KBM-7 (cell line): ENCODE data around the gene INTU.
"Not testable (repeated sequence)": the region's sequence is repeated elsewhere in the genome, so short reads cannot be mapped to it uniquely, and the experiment has no call there.

ENCODE experiments used
- DNase-seq: peaks from one replicate; pipeline ENCODE4 v3.0.0-alpha.2; 2015
- in situ Hi-C: fragments of 300-500 bp; cut with MboI; formaldehyde crosslinking; loops from 2 replicates; pipeline ENCODE4 v1.14.3; 2020; ENCODE audit warnings: low sequenced_read_pairs, low pct_unique_long_range_greater_than_20kb, mixed read lengths

Gene INTU

DNA sequence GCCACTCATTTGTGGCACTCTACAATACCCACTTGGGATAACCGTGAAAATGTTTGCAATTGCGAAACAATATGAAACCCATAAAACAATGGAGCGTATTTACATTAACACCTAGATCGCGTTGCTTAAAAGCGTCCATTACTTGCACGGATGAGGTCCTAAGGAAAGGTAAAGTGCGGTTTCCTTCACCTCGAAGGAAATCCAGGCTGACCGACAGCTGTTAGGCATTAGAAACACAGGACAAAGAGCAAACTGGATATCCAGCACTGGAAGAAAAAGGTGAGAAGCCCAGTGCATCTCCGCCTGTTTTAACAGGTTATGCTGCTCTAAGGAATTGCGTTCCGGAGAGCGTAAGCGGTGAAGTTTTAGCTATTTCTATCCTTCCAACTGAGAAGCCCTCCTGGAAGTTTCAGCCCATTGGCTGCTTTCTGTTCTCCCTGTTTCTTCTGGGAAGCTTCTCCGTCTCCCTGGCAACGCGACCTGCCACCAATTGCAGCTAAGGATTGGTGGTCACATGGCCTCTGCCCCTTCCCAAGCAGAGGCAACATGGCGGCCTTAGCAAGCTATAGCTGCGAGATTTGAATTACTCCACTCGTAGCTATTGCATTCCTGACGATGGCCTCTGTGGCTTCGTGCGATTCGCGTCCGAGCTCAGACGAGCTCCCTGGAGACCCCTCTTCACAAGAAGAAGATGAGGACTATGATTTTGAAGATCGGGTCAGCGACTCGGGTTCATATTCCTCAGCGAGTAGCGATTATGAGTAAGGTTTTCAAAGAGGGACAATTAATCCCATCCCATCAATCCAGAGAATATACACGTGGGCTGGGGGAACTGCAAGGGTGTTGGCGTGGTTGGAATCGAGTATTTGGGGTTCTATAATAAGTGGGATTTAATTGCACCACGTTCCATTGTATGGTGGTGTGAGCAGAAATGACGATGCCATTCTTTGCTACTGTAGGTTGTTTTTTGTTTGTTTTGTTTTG lies at the start of gene INTU:
Gene INTU (plus strand): TSS at position 538 of the 984 bp plus-strand sequence. CDS start 78 bp downstream, at position 616.
- in situ Hi-C loops = no loop called here
- peak; percentile 94 for DNase-seq

DNA sequence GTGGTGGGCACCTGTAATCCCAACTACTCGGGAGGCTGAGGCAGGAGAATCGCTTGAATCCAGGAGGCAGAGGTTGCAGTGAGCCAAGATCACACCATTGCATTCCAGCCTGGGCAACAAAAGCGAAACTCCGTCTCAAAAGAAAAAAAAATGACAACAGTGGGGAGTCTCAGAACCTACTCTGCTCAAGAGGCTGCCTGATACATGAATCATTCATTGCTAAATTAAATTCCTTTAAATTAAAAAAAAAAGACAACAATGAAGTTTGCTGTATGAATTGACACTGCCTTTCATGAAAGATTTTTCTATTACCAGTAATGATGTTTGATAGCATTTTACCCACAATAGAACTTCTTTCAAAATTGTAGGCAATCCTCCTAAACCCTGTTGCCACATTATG lies 46.3 kb upstream of the INTU start:
- DNase-seq, in situ Hi-C loops: not testable (repeated sequence)

DNA sequence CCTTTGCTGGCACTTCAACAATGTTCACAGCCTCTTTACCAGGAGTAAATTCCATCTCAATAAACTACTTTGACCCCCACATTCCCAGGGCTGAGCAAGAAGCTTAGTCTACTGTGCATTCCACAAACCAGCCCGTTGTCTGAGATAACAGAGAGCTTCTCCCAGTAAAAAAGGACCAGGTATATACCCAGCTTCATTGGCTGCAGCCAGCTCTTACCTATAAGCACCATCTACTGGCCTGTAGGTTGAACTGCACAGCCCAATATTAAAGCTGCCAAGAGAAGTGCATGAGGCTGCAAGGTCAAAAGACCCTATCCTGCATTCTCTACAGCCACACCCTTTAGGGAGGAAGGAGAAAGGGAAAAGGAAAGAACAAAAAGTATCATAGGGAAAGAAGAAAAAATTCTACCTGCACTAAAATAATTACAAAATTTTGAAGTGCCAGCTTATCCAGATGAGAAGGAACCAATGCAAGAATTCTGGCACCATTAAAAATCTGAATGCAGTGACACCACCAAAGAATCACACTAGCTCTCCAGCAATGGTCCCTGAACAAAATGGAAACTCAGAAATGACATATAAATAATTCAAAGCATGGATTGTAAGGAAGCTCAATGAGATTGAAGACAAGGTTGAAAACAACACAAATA lies 45.7 kb upstream of the INTU start:
- peak; percentile 41 for DNase-seq
- in situ Hi-C loops = no loop called here

DNA sequence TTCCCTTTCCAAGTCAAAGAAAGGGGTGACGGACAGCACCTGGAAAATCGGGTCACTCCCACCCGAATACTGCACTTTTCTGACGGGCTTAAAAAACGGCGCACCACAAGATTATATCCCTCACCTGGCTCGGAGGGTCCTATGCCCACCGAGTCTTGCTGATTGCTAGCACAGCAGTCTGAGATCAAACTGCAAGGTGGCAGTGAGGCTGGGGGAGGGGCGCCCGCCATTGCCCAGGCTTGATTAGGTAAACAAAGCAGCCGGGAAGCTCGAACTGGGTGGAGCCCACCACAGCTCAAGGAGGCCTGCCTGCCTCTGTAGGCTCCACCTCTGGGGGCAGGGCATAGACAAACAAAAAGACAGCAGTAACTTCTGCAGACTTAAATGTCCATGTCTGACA lies 43.6 kb upstream of the INTU start:
- in situ Hi-C loops, DNase-seq: not testable (repeated sequence)

DNA sequence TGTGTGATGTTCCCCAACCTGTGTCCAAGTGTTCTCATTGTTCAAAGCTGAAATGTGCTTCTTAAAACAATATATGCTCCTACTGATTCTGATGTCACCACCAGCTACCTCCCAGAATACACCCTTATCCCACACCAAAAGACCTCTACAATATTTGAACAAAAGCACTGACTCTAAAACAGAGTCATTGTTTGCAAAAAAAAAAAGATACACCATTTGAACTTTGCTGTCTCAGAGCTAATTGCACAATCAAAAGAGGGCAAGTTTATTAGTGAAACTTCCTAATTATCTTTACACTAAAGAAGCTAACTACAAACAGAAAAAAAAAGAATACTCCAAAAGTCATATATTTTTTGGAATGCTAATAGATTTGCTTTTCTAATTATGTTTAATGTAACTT lies 34.1 kb upstream of the INTU start:
- in situ Hi-C loops = no loop called here
- DNase-seq = no peak

DNA sequence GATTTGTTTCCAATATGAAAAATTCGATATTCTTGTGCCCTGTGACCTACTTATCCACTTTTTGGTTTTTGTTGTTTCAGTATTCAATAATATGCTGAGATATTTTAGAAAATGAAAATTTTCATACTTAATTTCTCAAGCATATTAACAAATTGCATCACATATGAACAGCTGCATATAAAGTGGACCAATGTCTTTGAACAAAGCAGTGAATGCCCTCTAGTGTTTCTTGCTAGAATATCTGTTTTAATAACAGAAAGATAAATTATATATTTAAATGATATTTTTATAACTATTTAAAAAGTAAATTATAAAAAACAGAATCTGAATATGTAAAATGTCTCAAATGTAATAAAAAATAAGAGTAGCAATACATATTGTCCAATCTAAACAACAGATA lies 31.7 kb upstream of the INTU start:
- DNase-seq = no peak
- in situ Hi-C loops = loop anchor here (25.0 kb wide), 1 partner anchor 136 kb away; the partner anchor contains the start of gene SLC25A31

DNA sequence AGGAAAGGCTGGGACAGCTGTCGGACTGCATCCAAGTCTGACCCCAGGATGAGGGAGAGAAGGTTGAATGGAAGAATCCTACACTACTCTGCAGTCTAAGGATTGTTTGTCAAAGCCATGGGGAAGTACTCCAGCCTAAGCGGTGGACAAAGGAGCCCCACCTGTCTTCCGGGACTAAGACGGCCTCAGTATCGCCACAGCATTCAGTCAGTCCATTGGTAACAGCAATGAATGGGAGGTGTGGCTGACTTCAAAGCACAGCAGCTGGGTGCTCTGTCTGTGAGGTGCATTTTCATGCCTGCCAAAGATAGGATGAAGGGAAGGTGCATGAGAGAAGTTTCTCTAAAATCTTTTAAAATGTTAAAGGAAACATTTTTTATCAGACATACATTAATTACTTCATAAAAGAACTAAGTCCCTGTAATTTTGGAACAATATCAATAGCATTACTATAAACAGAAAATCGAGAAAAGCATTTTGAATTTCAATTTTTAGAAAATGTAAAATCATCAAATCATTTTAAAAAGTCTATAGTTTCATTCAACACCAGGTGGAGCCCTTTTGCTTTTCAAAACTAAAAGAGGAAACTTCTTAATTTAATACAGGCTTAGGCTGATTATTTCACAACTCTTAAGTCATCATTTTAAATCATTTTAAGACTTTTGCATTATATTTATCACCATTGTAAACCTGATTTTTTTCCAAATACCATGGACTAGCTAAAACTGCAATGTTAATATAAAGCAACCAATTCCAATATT lies 27.6 kb upstream of the INTU start:
- DNase-seq = peak; percentile 57
- in situ Hi-C loops = loop anchor here (25.0 kb wide), 1 partner anchor 132 kb away; the partner anchor contains the start of gene SLC25A31

DNA sequence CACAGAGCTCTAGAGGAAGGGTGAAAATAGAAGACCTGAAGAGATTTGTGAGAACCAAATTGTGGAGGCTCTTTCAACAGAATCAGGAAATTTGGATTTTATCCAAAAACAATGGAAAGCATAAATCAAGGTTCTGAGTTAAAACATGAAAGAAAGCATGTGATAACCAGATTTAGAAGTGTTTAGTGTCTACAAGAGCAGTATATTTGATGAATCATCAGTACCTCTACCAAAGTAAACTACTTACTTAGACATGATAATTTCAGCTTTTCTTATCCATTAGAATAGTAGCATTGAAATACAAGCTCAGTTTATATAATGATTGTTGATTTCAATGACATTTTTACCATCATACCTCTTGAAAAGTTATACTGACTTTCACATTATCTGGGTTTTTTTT lies 25.9 kb upstream of the INTU start:
- DNase-seq = no peak
- in situ Hi-C loops = loop anchor here (25.0 kb wide), 1 partner anchor 130 kb away; the partner anchor contains the start of gene SLC25A31

DNA sequence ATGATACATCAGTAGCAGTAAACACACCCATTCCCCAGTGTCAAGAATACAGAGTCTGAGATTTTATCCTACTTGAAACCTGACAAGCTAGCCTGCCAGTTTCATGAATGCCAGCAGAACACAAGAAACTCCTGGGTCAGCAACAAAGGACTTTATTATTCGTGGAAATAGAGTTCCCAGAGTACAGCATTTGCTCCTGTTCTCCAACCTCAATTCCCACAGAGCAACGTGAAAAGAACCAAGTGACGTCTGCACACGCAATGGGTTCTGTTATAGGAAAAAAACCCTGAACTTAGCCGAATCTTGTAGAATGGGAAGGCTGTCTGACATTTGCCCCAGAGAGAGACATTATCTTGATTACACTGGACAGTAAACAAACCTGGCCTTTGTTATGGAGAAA lies 23.3 kb upstream of the INTU start:
- in situ Hi-C loops = loop anchor here (25.0 kb wide), 1 partner anchor 128 kb away; the partner anchor contains the start of gene SLC25A31
- no peak for DNase-seq

DNA sequence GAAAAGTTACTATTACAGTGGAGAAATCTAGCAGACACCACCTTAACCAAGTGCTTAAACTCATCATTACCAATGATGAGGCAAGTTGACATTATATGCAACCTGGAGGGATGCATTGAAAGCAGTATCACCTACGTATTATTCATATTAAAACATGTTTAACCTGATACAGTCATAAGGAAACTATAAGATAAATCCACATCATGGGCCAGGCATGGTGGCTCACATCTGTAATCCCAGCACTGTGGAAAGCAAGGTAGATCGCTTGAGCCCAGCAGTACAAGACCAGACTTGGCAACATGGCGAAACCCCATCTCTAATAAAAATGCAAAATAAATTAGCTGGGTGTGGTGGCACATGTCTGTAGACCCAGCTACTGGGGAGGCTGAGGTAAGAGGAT lies 22.3 kb upstream of the INTU start:
- in situ Hi-C loops = loop anchor here (25.0 kb wide), 1 partner anchor 127 kb away; the partner anchor contains the start of gene SLC25A31
- no peak for DNase-seq

DNA sequence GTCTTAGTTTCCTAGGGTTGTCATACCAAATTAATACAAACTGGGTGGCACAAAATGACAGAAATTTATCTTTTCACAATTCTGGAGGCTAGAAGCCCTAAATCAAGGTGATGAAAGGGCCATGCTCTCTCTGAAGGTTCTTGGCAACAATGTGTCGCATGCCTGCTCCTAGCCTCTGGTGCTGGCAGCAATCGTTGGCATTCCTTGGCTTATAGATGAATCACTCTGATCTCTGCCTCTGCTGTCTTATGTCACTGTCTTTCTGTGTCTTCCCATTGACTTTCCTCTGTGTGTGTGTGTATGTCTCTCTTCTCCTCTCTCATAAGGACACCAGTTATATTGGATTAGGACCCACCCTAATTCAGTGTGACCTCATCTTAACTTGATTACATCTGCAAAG lies 15.9 kb upstream of the INTU start:
- no peak for DNase-seq
- in situ Hi-C loops = loop anchor here (25.0 kb wide), 1 partner anchor 120 kb away; the partner anchor contains the start of gene SLC25A31

DNA sequence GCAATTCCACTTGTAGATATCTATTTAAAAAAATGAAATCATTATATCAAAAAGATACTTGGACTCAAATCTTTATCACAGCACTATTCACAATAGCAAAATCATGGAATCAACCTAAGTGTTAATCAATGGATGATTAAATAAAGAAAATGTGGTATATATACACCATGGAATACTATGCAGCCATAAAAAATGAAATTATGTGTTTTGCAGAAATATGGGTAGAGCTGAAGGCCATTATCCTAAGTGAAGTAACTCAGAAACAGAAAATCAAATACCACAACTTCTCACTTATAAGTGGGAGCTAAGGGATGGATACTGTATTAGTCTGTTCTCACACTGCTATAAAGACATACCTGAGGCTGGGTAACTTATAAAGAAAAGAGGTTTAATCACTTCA lies 14.3 kb upstream of the INTU start:
- in situ Hi-C loops = loop anchor here (25.0 kb wide), 1 partner anchor 119 kb away; the partner anchor contains the start of gene SLC25A31
- DNase-seq = no peak

DNA sequence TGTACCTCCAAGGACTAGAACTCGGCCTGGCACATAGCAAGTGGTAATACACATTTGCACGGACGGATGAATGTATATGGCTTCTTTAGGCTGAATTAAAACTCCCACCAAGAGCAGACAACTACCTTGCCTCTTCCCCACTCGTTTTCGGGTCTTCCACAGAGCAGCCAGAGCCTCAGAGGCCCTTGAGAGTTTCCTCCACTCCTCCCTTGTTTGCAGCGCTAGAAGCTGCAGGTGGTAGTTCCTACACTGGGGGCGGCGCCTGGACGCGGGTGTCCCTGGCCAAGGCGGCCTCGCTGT lies 10.2 kb upstream of the INTU start:
- in situ Hi-C loops = loop anchor here (25.0 kb wide), 1 partner anchor 115 kb away; the partner anchor contains the start of gene SLC25A31
- peak; percentile 81 for DNase-seq

DNA sequence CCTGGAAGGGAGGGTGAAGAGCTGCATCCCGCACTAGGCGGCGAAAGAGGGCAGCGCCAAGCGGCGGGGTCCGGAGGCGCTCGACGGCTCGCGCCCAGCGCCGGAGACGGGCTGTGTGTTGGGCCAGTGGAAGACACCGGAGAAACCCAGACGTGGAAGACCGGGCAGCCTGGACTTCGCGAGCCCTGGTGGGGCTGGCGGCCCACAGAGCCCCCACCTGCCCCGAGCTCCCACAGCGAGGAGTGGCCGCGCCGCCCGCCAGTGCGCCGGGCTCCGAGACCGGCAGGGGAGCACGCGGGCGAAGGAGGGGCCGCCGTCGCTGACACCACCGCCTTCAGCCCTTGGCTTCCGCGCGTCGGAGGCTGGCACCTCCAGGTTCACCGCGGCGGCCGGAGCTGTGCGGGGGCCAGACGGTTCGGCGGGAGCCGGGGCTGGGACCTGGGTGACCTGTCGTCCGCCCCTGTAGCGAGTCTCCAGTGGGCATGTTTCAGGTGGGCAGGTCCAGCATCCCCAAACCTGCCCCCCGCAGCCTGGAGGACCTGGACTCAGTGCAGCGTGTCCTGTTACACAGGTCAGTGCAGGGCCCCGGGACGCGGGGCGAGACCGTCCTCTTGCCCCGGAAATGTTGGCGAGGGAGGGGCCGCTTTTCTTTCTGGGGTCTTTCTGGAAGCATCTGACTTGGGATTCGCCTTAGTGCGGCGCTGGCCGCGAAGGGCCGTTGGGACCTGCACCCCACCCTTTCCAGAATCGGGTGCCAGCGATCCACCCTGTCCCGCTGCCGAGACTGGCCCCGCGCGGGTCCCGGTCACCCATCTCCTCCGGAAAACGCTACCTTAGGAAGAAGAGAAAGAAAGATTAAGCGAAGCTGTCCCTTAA lies 9.6 kb upstream of the INTU start:
- peak; percentile 73 for DNase-seq
- in situ Hi-C loops = loop anchor here (25.0 kb wide), 1 partner anchor 114 kb away; the partner anchor contains the start of gene SLC25A31

DNA sequence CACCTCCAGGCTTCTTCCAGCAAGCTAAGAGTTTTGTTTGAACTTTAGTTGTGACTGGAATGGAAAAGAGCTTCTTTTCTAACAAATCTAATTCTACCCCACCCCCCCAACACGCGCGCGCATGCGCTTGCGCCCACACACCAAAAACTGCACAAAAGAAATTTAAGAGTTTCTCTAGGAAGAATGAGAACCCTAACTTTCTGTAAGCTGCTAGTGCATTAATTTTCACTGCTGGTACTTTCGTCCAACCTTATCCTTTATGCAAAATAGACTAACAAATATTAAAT lies 9.0 kb upstream of the INTU start:
- DNase-seq = peak; percentile 68
- in situ Hi-C loops = loop anchor here (25.0 kb wide), 1 partner anchor 114 kb away; the partner anchor contains the start of gene SLC25A31

DNA sequence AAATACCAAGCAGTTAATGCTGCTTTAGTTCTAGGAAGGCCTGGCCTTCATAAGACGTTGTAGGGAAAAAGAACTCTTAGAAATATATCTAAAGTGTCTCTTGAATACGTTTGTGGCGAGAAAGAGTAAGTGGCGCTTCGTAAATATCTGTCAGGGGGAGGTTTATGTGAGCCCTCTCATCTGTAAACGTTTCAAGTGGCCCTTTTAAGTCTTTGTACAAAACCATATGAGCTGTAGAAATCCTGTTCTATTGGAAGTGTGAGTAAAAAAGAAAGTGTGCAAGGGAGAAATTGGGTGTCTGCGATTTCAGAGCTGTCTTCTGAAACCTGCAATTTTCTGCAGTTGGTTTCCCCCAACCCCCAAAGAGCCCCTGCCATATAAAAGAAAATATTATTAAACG lies 8.6 kb upstream of the INTU start:
- in situ Hi-C loops = loop anchor here (25.0 kb wide), 1 partner anchor 113 kb away; the partner anchor contains the start of gene SLC25A31
- DNase-seq = no peak

DNA sequence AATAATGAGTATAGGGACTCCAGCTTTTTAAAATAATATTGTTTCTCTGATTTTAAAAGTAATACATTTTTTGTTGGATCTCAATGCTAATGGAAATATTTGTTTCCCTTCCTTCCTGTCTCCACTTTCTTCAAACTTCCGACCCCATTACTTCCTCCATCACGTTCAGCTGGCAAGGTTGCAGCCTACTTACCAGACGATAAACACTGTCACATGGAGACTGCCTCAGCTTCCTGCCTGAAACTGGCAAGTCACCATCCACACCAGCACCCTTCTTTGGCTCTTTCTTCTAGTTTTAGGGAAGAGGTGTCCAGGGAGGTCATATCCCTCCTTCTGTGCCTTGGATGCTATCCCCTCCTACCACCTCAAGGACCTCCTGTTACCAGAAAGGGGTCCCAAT lies 3.4 kb upstream of the INTU start:
- in situ Hi-C loops = no loop called here
- no peak for DNase-seq

DNA sequence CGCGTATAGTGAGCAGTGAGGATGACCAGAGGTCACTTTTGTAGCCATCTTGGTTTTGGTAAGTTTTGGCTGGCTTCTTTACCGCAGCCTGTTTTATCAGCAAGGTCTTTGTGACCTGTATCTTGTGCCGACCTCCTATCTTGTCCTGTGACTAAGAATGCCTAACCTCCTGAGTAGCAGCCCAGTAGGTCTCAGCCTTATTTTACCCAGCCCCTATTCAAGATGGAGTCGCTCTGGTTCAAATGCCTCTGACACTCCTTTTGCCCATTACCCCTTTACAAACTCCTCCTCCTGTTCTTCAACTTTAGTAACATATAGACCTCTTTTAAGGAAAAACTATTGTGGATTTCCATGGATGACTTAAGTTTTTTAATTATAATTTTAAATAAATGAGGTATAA lies 2.6 kb upstream of the INTU start:
- in situ Hi-C loops = no loop called here
- DNase-seq = no peak
